Inflammatory macrophage (primary cell): ENCODE results near the gene PLA2R1.

Experiments used
- DNase-seq, 2 donors: peaks; one replicate each; pipeline ENCODE4 v3.0.0-alpha.2; 2020 to 2022
- total RNA-seq, 18 experiments: gene quantifications; one replicate each; lab custom pipeline; 2026; ENCODE audit warnings: mixed read lengths in 6 of 18, inconsistent platforms in 2 of 18; lab: John Stamatoyannopoulos, UW

The PLA2R1 gene
- 0 to 0.49 (median 0.06) reads per million in 18 experiments for total RNA-seq

- DNase-seq = no peak
These were observed at the start of gene PLA2R1 for GRCh38 chr2:160062292-160063005. Gene PLA2R1, minus strand, starts transcription at chr2:160062615. Its CDS starts 212 bp downstream, at chr2:160062403.

- no peak for DNase-seq
These were observed 48.3 kb upstream of the PLA2R1 start for GRCh38 chr2:160110674-160111239.

- DNase-seq = peak; percentile 75 to 81
These were observed 47.7 kb upstream of the PLA2R1 start for GRCh38 chr2:160109939-160110673.

GRCh38 chr2:160109243-160109642 lies 46.8 kb upstream of the PLA2R1 start:
- no peak for DNase-seq

GRCh38 chr2:160108646-160109045 lies 46.2 kb upstream of the PLA2R1 start:
- DNase-seq = peak in 1 of 2 donors; percentile 53

- DNase-seq = no peak
These were observed 43.0 kb upstream of the PLA2R1 start for GRCh38 chr2:160105366-160105765.

GRCh38 chr2:160104115-160104514 lies 41.7 kb upstream of the PLA2R1 start:
- no peak for DNase-seq

GRCh38 chr2:160097326-160097725 lies 34.9 kb upstream of the PLA2R1 start:
- no peak for DNase-seq

GRCh38 chr2:160096409-160096808 lies 34.0 kb upstream of the PLA2R1 start:
- peak; percentile 88 to 94 for DNase-seq

GRCh38 chr2:160092445-160092844 lies 30.0 kb upstream of the PLA2R1 start:
- DNase-seq = no peak

GRCh38 chr2:160091381-160091780 lies 29.0 kb upstream of the PLA2R1 start:
- no peak for DNase-seq

GRCh38 chr2:160087854-160088745 lies 25.7 kb upstream of the PLA2R1 start:
- peak; percentile 52 to 53 for DNase-seq

GRCh38 chr2:160085662-160086061 lies 23.2 kb upstream of the PLA2R1 start:
- DNase-seq = no peak

- DNase-seq = peak; percentile 5 to 34
These were observed 15.7 kb upstream of the PLA2R1 start for GRCh38 chr2:160077912-160078810.

- DNase-seq = peak; percentile 10 to 26
These were observed 14.5 kb upstream of the PLA2R1 start for GRCh38 chr2:160076914-160077313.

GRCh38 chr2:160076241-160076640 lies 13.8 kb upstream of the PLA2R1 start:
- DNase-seq = no peak

GRCh38 chr2:160075171-160075570 lies 12.8 kb upstream of the PLA2R1 start:
- no peak for DNase-seq

GRCh38 chr2:160073284-160073888 lies 11.0 kb upstream of the PLA2R1 start:
- DNase-seq = no peak

- DNase-seq = no peak
These were observed 6.5 kb upstream of the PLA2R1 start for GRCh38 chr2:160068906-160069305.

- no peak for DNase-seq
These were observed 2.5 kb upstream of the PLA2R1 start for GRCh38 chr2:160064916-160065315.
